GM12878 (cell line): ENCODE data around the gene MTTP. TPM values are rescaled to one million over a fixed set of nuclear protein-coding genes. Genes with fewer than 3 reads are reported as not detected.

Experiments used
- CHD2 ChIP-seq: IDR thresholded peaks from 2 replicates; pipeline ENCODE4 v1.6.1; 2011; ENCODE audit warnings: low read depth, low read length, improper control_type of control experiment, borderline replicate concordance
- HDAC6 ChIP-seq: fragments of 200-600 bp; sonication (generic); IDR thresholded peaks from one replicate; pipeline ENCODE4 v1.8.0; 2017; ENCODE audit warnings: antibody characterized with exemption; ENCODE audit not compliant: unreplicated experiment
- KDM1A ChIP-seq: fragments of 200-600 bp; sonication (generic); IDR thresholded peaks from 2 replicates; pipeline ENCODE4 v1.6.1; 2016; ENCODE audit warnings: borderline replicate concordance
- PAX8 ChIP-seq: fragments of 450-650 bp; IDR thresholded peaks from 2 replicates; pipeline ENCODE4 v1.6.1; 2017; ENCODE audit warnings: mild to moderate bottlenecking, moderate library complexity
- POU2F2 ChIP-seq: IDR thresholded peaks from 3 replicates; pipeline ENCODE4 v1.6.1; 2011; ENCODE audit warnings: low read depth, mild to moderate bottlenecking, low read length, borderline replicate concordance
- SP1 ChIP-seq: IDR thresholded peaks from one replicate; pipeline ENCODE4 v1.6.1; 2011; ENCODE audit warnings: low read depth, low read length
- TAF1 ChIP-seq: IDR thresholded peaks from 2 replicates; pipeline ENCODE4 v1.6.1; 2011; ENCODE audit warnings: mild to moderate bottlenecking, low read depth, low read length, borderline replicate concordance
- TCF7 ChIP-seq: IDR thresholded peaks from 2 replicates; pipeline ENCODE4 v1.6.1; 2014; ENCODE audit warnings: antibody characterized with exemption, borderline replicate concordance
- YBX1 ChIP-seq: fragments of 450-650 bp; IDR thresholded peaks from 2 replicates; pipeline ENCODE4 v1.6.1; 2016; ENCODE audit warnings: antibody characterized with exemption
- ZNF207 ChIP-seq: fragments of 450-650 bp; IDR thresholded peaks from 2 replicates; pipeline ENCODE4 v1.6.1; 2014; ENCODE audit warnings: antibody characterized with exemption, mild to moderate bottlenecking, borderline replicate concordance
- ZNF622 ChIP-seq: fragments of 450-650 bp; IDR thresholded peaks from 2 replicates; pipeline ENCODE4 v1.6.1; 2017; ENCODE audit warnings: mild to moderate bottlenecking, inconsistent platforms
- polyA plus RNA-seq, 11 experiments: library from polyadenylated mRNA; depleted of rRNA in 4 of 11; unstranded in 6 of 11; stranded (reverse) in 5 of 11; fragments of >200 nt; fragmentation: Nextera tagmentation in 4 of 11; fragmentation: Illumina TruSeq in 1 of 11; extraction: Ambion mirVana in 4 of 11; extraction: Trizol in 1 of 11; gene quantifications; 1 replicate in 1 of 11; 2 replicates in 10 of 11; pipeline versions ENCODE4 v1.2.1 to v1.2.3, GENCODE V29; 2011 to 2016; ENCODE audit warnings: inconsistent platforms in 2 of 11, missing spikeins in 2 of 11, low read depth in 1 of 11
- total RNA-seq, 4 experiments: library from RNA; depleted of rRNA in 3 of 4; stranded (reverse); fragments of >200 nt in 3 of 4; fragmentation: Illumina TruSeq in 1 of 4; extraction: Trizol in 1 of 4; gene quantifications; 2 replicates each; pipeline versions ENCODE4 v1.2.1 to v1.2.3, GENCODE V29; 2013 to 2021
- TF ChIP-seq, protein P1 (sequence below): fragments of 450-650 bp; conservative IDR thresholded peaks from 2 replicates; pipeline ENCODE4 v1.6.1; 2017; ENCODE audit warnings: mild to moderate bottlenecking, moderate library complexity
- TF ChIP-seq, protein P2 (sequence below): fragments of 450-650 bp; IDR thresholded peaks from 2 replicates; pipeline ENCODE4 v1.6.1; 2017; ENCODE audit warnings: mild to moderate bottlenecking, moderate library complexity
- TF ChIP-seq, protein P3 (sequence below): IDR thresholded peaks from 2 replicates; pipeline ENCODE4 v1.6.1; 2012; ENCODE audit warnings: low read depth, low read length, improper control_type of control experiment
- TF ChIP-seq, protein P4 (sequence below): fragments of 450-650 bp; IDR thresholded peaks from 2 replicates; pipeline ENCODE4 v1.6.1; 2017; ENCODE audit warnings: low read depth, mild to moderate bottlenecking, moderate library complexity

MTTP gene
- total and polyA plus RNA-seq, 10 of the 15 experiments (the other 5 are each of a cell fraction or from before 2014, with no cell fraction given) = 0.08 to 2.2 (median 0.21) TPM; not detected in 1

DNA sequence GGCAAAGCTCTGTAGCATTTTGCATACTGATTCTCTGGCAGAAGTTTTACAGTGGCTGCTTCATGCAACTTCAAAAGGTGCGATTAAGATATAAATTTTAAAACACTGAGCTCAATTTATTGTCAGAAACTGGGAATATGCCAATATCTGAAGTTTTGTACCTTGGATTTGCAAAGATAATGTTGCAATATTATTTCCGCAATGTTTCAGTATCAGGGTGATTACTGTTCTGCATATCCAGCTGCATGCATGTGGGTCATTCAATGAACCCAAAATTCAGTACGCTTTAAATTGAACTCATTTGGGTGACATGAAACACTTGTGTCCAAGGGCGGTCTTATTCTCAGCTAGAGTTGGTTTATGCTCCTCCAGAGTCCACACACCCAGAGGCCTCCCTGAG, 37.0 kb upstream of the MTTP start (continued):
- TF ChIP-seq, protein P1, sequence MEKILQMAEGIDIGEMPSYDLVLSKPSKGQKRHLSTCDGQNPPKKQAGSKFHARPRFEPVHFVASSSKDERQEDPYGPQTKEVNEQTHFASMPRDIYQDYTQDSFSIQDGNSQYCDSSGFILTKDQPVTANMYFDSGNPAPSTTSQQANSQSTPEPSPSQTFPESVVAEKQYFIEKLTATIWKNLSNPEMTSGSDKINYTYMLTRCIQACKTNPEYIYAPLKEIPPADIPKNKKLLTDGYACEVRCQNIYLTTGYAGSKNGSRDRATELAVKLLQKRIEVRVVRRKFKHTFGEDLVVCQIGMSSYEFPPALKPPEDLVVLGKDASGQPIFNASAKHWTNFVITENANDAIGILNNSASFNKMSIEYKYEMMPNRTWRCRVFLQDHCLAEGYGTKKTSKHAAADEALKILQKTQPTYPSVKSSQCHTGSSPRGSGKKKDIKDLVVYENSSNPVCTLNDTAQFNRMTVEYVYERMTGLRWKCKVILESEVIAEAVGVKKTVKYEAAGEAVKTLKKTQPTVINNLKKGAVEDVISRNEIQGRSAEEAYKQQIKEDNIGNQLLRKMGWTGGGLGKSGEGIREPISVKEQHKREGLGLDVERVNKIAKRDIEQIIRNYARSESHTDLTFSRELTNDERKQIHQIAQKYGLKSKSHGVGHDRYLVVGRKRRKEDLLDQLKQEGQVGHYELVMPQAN = no peak
- TF ChIP-seq, protein P2, sequence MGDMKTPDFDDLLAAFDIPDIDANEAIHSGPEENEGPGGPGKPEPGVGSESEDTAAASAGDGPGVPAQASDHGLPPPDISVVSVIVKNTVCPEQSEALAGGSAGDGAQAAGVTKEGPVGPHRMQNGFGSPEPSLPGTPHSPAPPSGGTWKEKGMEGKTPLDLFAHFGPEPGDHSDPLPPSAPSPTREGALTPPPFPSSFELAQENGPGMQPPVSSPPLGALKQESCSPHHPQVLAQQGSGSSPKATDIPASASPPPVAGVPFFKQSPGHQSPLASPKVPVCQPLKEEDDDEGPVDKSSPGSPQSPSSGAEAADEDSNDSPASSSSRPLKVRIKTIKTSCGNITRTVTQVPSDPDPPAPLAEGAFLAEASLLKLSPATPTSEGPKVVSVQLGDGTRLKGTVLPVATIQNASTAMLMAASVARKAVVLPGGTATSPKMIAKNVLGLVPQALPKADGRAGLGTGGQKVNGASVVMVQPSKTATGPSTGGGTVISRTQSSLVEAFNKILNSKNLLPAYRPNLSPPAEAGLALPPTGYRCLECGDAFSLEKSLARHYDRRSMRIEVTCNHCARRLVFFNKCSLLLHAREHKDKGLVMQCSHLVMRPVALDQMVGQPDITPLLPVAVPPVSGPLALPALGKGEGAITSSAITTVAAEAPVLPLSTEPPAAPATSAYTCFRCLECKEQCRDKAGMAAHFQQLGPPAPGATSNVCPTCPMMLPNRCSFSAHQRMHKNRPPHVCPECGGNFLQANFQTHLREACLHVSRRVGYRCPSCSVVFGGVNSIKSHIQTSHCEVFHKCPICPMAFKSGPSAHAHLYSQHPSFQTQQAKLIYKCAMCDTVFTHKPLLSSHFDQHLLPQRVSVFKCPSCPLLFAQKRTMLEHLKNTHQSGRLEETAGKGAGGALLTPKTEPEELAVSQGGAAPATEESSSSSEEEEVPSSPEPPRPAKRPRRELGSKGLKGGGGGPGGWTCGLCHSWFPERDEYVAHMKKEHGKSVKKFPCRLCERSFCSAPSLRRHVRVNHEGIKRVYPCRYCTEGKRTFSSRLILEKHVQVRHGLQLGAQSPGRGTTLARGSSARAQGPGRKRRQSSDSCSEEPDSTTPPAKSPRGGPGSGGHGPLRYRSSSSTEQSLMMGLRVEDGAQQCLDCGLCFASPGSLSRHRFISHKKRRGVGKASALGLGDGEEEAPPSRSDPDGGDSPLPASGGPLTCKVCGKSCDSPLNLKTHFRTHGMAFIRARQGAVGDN = no peak
- TF ChIP-seq SP1 (no peak), ZNF207 (no peak), POU2F2 (no peak), PAX8 (no peak), ZNF622 (no peak), HDAC6 (no peak), CHD2 (no peak), TAF1 (no peak), KDM1A (no peak), YBX1 (no peak), TCF7 (no peak)
- TF ChIP-seq, protein P3, sequence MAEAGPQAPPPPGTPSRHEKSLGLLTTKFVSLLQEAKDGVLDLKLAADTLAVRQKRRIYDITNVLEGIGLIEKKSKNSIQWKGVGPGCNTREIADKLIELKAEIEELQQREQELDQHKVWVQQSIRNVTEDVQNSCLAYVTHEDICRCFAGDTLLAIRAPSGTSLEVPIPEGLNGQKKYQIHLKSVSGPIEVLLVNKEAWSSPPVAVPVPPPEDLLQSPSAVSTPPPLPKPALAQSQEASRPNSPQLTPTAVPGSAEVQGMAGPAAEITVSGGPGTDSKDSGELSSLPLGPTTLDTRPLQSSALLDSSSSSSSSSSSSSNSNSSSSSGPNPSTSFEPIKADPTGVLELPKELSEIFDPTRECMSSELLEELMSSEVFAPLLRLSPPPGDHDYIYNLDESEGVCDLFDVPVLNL = no peak
- TF ChIP-seq, protein P4, sequence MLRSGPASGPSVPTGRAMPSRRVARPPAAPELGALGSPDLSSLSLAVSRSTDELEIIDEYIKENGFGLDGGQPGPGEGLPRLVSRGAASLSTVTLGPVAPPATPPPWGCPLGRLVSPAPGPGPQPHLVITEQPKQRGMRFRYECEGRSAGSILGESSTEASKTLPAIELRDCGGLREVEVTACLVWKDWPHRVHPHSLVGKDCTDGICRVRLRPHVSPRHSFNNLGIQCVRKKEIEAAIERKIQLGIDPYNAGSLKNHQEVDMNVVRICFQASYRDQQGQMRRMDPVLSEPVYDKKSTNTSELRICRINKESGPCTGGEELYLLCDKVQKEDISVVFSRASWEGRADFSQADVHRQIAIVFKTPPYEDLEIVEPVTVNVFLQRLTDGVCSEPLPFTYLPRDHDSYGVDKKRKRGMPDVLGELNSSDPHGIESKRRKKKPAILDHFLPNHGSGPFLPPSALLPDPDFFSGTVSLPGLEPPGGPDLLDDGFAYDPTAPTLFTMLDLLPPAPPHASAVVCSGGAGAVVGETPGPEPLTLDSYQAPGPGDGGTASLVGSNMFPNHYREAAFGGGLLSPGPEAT = no peak
